Measurements from ENCODE around the gene OR8G1.

Gene OR8G1

GRCh38 chr11:124285610-124286344 is 44.9 kb downstream of the OR8G1 start:
- no peak overlapping the region for H3K27ac ChIP-seq (ENCODE audit: insufficient read depth, low read depth, low read length, poor library complexity, severe bottlenecking)
- H3K4me3 ChIP-seq (ENCODE audit: insufficient read depth, low read depth, low read length), result no peak overlapping the region
- no peaks in the 10 kb centered on the region for H3K4me1 ChIP-seq (ENCODE audit: control insufficient read depth, insufficient read depth, low read length)
- no peaks in the 10 kb centered on the region for H3K9me3 ChIP-seq (ENCODE audit: control insufficient read depth, low read length)
- no peaks in the 10 kb centered on the region for H3K27me3 ChIP-seq (ENCODE audit: control insufficient read depth, insufficient read depth, low read length, poor library complexity, severe bottlenecking)
- H3K36me3 ChIP-seq (ENCODE audit: control insufficient read depth, insufficient read depth, low read length), result no peaks in the 10 kb centered on the region
- WGBS, 2 experiments, result 82 to 87% methylated on average over 2 to 3 of the region's 3 CpGs

- Histone ChIP-seq H3K36me3 (ENCODE audit: control insufficient read depth, insufficient read depth, low read length) (no peaks in the 10 kb centered on the region), H3K4me3 (ENCODE audit: insufficient read depth, low read depth, low read length) (no peak overlapping the region), H3K4me1 (ENCODE audit: control insufficient read depth, insufficient read depth, low read length) (no peaks in the 10 kb centered on the region), H3K9me3 (ENCODE audit: control insufficient read depth, low read length) (no peaks in the 10 kb centered on the region), H3K27me3 (ENCODE audit: control insufficient read depth, insufficient read depth, low read length, poor library complexity, severe bottlenecking) (no peaks in the 10 kb centered on the region), H3K27ac (ENCODE audit: insufficient read depth, low read depth, low read length, poor library complexity, severe bottlenecking) (no peak overlapping the region)
- 86 to 100% methylated on average over 1 of the region's 1 CpG for WGBS, 2 experiments
These were observed 53.8 kb downstream of the OR8G1 start for GRCh38 chr11:124294687-124295086.

DNA sequence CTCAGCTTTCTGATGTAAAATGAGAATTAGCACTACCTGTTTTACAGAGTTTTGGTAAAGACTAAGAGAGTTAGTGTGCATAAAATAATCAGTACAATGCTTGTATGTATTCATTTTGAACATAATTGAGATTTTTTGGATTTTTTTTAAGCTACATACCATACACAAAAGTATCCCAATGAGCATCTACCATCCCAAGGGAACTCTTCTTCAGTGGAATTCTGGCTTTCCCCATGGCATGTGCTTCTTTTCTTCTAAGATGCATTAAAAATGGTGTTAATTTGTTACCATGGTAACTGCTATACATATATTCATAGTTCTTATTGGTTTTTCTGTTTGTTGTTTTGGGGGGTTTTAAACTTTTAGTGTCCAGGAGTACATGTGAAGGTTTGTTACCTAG is 55.1 kb downstream of the OR8G1 start:
- Histone ChIP-seq H3K27me3 (ENCODE audit: control insufficient read depth, insufficient read depth, low read length, poor library complexity, severe bottlenecking) (no peaks in the 10 kb centered on the region), H3K36me3 (ENCODE audit: control insufficient read depth, insufficient read depth, low read length) (no peaks in the 10 kb centered on the region), H3K9me3 (ENCODE audit: control insufficient read depth, low read length) (no peaks in the 10 kb centered on the region), H3K4me1 (ENCODE audit: control insufficient read depth, insufficient read depth, low read length) (no peaks in the 10 kb centered on the region), H3K4me3 (ENCODE audit: insufficient read depth, low read depth, low read length) (no peak overlapping the region), H3K27ac (ENCODE audit: insufficient read depth, low read depth, low read length, poor library complexity, severe bottlenecking) (no peak overlapping the region)

DNA sequence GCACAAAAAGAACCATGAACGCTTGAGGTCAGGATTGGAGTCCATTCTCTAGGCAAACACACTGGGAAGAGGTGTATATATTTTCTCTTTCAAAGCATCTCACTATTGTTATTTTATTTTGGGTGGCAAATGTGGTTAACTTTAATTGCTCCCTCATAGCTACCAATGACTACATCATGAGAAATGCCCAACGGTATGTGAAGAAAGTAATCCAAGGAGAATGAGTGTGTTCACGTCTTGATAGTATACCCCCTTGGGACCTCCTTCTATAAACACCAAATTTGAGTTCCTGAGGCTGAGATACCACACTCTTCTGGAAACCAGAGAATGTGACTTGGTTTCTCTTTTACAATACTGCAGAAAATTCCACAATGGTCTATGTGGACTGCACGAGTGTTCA is 57.0 kb downstream of the OR8G1 start:
- H3K27ac ChIP-seq (ENCODE audit: insufficient read depth, low read depth, low read length, poor library complexity, severe bottlenecking), result no peak overlapping the region
- no peak overlapping the region for H3K4me3 ChIP-seq (ENCODE audit: insufficient read depth, low read depth, low read length)
- H3K27me3 ChIP-seq (ENCODE audit: control insufficient read depth, insufficient read depth, low read length, poor library complexity, severe bottlenecking), result no peaks in the 10 kb centered on the region
- no peaks in the 10 kb centered on the region for H3K4me1 ChIP-seq (ENCODE audit: control insufficient read depth, insufficient read depth, low read length)
- no peaks in the 10 kb centered on the region for H3K9me3 ChIP-seq (ENCODE audit: control insufficient read depth, low read length)
- H3K36me3 ChIP-seq (ENCODE audit: control insufficient read depth, insufficient read depth, low read length), result no peaks in the 10 kb centered on the region
- WGBS, 2 experiments, result 92 to 95% methylated on average over 3 to 4 of the region's 4 CpGs

GRCh38 chr11:124301548-124301947 is 60.7 kb downstream of the OR8G1 start:
- no peaks in the 10 kb centered on the region for H3K36me3 ChIP-seq (ENCODE audit: control insufficient read depth, insufficient read depth, low read length)
- no peak overlapping the region for H3K27ac ChIP-seq (ENCODE audit: insufficient read depth, low read depth, low read length, poor library complexity, severe bottlenecking)
- H3K27me3 ChIP-seq (ENCODE audit: control insufficient read depth, insufficient read depth, low read length, poor library complexity, severe bottlenecking), result no peaks in the 10 kb centered on the region
- WGBS, 2 experiments, result 84 to 93% methylated on average over 3 of the region's 3 CpGs
- H3K4me3 ChIP-seq (ENCODE audit: insufficient read depth, low read depth, low read length), result no peak overlapping the region
- H3K9me3 ChIP-seq (ENCODE audit: control insufficient read depth, low read length), result no peaks in the 10 kb centered on the region
- H3K4me1 ChIP-seq (ENCODE audit: control insufficient read depth, insufficient read depth, low read length), result no peaks in the 10 kb centered on the region

DNA sequence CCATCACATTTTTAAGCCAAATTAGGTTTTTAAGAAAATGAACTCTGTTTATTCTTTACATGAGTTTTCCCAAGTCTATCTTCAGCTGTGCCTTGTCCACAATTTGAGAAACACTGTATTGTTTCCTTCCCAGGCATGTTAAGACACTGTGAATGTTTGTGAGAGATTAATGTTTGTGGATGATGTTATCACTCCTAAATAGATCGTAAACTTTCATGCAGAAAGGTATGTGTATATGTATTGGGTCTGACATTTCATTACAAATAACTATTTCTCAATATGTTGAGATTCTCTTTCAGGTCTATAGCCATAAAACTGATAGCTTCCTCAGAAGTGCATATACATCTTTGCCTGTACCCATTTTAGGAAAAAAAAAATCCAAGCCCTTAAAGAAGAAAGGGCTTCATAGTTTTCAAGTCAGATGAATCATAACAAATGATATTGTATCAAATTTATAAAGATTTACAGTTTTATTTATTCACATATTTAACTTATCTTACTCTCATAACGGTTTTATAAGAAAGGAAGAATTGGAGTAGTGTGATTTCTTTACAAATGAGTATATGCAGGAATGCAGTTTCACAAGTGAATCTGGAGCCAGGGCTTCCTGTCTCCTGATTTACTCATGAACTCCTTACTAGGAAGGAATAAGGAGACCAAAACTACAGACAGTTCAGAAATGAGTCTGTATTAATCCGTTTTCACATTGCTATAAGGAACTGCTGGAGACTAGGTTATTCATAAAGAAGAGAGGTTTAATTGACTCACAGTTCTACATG is 61.6 kb downstream of the OR8G1 start:
- no peak overlapping the region for H3K27ac ChIP-seq (ENCODE audit: insufficient read depth, low read depth, low read length, poor library complexity, severe bottlenecking)
- 63 to 100% methylated on average over 1 of the region's 3 CpGs for WGBS, 2 experiments
- H3K4me1 ChIP-seq (ENCODE audit: control insufficient read depth, insufficient read depth, low read length), result no peaks in the 10 kb centered on the region
- no peaks in the 10 kb centered on the region for H3K27me3 ChIP-seq (ENCODE audit: control insufficient read depth, insufficient read depth, low read length, poor library complexity, severe bottlenecking)
- H3K9me3 ChIP-seq (ENCODE audit: control insufficient read depth, low read length), result no peaks in the 10 kb centered on the region
- no peaks in the 10 kb centered on the region for H3K36me3 ChIP-seq (ENCODE audit: control insufficient read depth, insufficient read depth, low read length)
- no peak overlapping the region for H3K4me3 ChIP-seq (ENCODE audit: insufficient read depth, low read depth, low read length)

Measured in ectodermal cell (in vitro differentiated cells).